Right lobe of liver (tissue), 4 donors: ENCODE data around the gene FTO.

Experiments used
- CTCF ChIP-seq, 4 donors: fragments of 200-600 bp in 3 of 4; fragments of 450-650 bp in 1 of 4; IDR thresholded peaks; one replicate each; pipeline versions ENCODE4 v1.5.1 to v1.8.0; 2016 to 2022; ENCODE audit warnings: antibody characterized with exemption in 4 of 4, mild to moderate bottlenecking in 2 of 4
- POLR2A ChIP-seq: fragments of 450-650 bp; IDR thresholded peaks from one replicate; pipeline ENCODE4 v1.6.1; 2017; ENCODE audit warnings: antibody characterized with exemption, mild to moderate bottlenecking
- donor health status: DM: no; HTN: no; CAD: no.
- donor health status: DM: no; HTN: no; CAD: no.
- donor health status: DM: no; HTN: yes; CAD: no.

GRCh38 chr16:53775106-53775820, 71.3 kb downstream of the FTO start:
- TF ChIP-seq CTCF (IDR thresholded peaks at IDR 0.05) = no peak
- no peak for TF ChIP-seq POLR2A
